Measurements from ENCODE around the gene PDGFD. TPM values are rescaled to one million over a fixed set of nuclear protein-coding genes. Genes with fewer than 3 reads are reported as not detected.

Gene PDGFD
- total and polyA plus RNA-seq, 2 donors (not counting 3 experiments of a cell fraction or from before 2014, with no cell fraction given), result 6.3 to 13.1 TPM

- dilution Hi-C loops (cut with MboI; ENCODE audit: extremely low pct_ligation_motif_present, low sequenced_read_pairs), result no loop called here
- no peaks in the 10 kb centered on the region for H4K20me1 ChIP-seq (replicated peaks; ENCODE audit: control insufficient read depth, extremely low read depth, insufficient read depth, low read length)
- no peak for TF ChIP-seq FOS (IDR thresholded peaks at IDR 0.05; ENCODE audit: borderline replicate concordance, insufficient read depth, low read length)
- no peak for TF ChIP-seq POLR2AphosphoS5 (IDR thresholded peaks at IDR 0.05; ENCODE audit: insufficient read depth, low read depth, low read length)
- no peak for TF ChIP-seq EZH2 (IDR thresholded peaks at IDR 0.05; ENCODE audit: borderline replicate concordance, low read depth, low read length, severe bottlenecking)
- no peak for TF ChIP-seq MYC (IDR thresholded peaks at IDR 0.05; ENCODE audit: low read depth, low read length)
- no peak for TF ChIP-seq POLR2A (IDR thresholded peaks at IDR 0.05; ENCODE audit: low read depth, low read length)
- no peak for TF ChIP-seq MAX (IDR thresholded peaks at IDR 0.05; ENCODE audit: insufficient read depth, insufficient read length)
- TF ChIP-seq GATA2 (IDR thresholded peaks at IDR 0.05; ENCODE audit: insufficient read depth, insufficient read length, low read depth, low read length), result no peak
- TF ChIP-seq JUN (IDR thresholded peaks at IDR 0.05; ENCODE audit: borderline replicate concordance, insufficient read depth, insufficient read length, low read depth), result no peak
- TF ChIP-seq CTCF (IDR thresholded peaks at IDR 0.05; ENCODE audit: extremely low read depth in 1 of 2, insufficient read depth in 1 of 2, low read depth in 1 of 2, low read length in 2 of 2), result no peak
- no peaks in the 10 kb centered on the region for H3K9me3 ChIP-seq (replicated peaks; ENCODE audit: control insufficient read depth, insufficient read depth, low read length)
- DNase-seq (ENCODE audit: low read depth, low spot score), result no peak
- peaks cover 2% of the 10 kb centered on the region for H3K4me1 ChIP-seq (ENCODE audit: control insufficient read depth, extremely low read depth, insufficient read depth, low read length)
- BruUV-seq (replicated peaks), result no TSS peak
- intact Hi-C loops (cut with micrococcal nuclease), result no loop called here
- ChIA-PET POLR2A (no interaction called here), CTCF (interaction anchor here (0.7 to 1.0 kb wide), 2 partner anchors 17 to 418 kb away, joined by 3 to 4 read pairs; no protein-coding TSS in a partner anchor)
- H3K27ac ChIP-seq (ENCODE audit: insufficient read depth, low read depth, low read length), result no peak overlapping the region
- H2AFZ ChIP-seq (ENCODE audit: low read depth, low read length), result no peak overlapping the region
- no peak for FAIRE-seq
- H3K4me3 ChIP-seq (replicated peaks in 1 of 3; ENCODE audit: insufficient read depth in 1 of 3, low read depth in 1 of 3, low read length in 3 of 3), result no peak overlapping the region
- no peaks in the 10 kb centered on the region for H3K36me3 ChIP-seq (ENCODE audit: control insufficient read depth in 2 of 2, extremely low read depth in 1 of 2, insufficient read depth in 2 of 2, low read length in 2 of 2)
- no peaks in the 10 kb centered on the region for H3K79me2 ChIP-seq (ENCODE audit: control insufficient read depth, insufficient read depth, low read length)
- no peak overlapping the region for H3K4me2 ChIP-seq (ENCODE audit: insufficient read depth, low read length)
- H3K27me3 ChIP-seq (ENCODE audit: control insufficient read depth in 2 of 2, insufficient read depth in 2 of 2, low read length in 2 of 2), result no peaks in the 10 kb centered on the region
- no peak overlapping the region for H3K9ac ChIP-seq (replicated peaks; ENCODE audit: extremely low read depth, insufficient read depth, low read length)
- no peaks in the 10 kb centered on the region for H3K9me1 ChIP-seq (replicated peaks; ENCODE audit: control insufficient read depth, extremely low read depth, insufficient read depth, low read length)
Observed at GRCh38 chr11:104129145-104129544, 34.8 kb downstream of the PDGFD start.

Measured in endothelial cell of umbilical vein (primary cell).